NB4 (cell line): ENCODE results near the gene DTNB.

Source experiments
- DNase-seq: peaks from one replicate; pipeline ENCODE4 v3.0.0; 2010; ENCODE audit warnings: low read depth
- H3K4me3 ChIP-seq: one replicate; pipeline ENCODE4 v1.5.1; 2011; ENCODE audit warnings: mild to moderate bottlenecking, low read depth, low read length, moderate library complexity
- CTCF ChIP-seq: IDR thresholded peaks from one replicate; pipeline ENCODE4 v1.5.1; 2012; ENCODE audit warnings: low read depth, low read length
- MAX ChIP-seq: IDR thresholded peaks from 2 replicates; pipeline ENCODE4 v1.6.1; 2011; ENCODE audit warnings: low read depth, low read length
- MYC ChIP-seq: IDR thresholded peaks from 2 replicates; pipeline ENCODE4 v1.6.1; 2011; ENCODE audit warnings: low read depth, low read length
- POLR2A ChIP-seq: IDR thresholded peaks from 2 replicates; pipeline ENCODE4 v1.6.1; 2011; ENCODE audit warnings: mild to moderate bottlenecking; ENCODE audit not compliant: insufficient read length; ENCODE audit errors: extremely low read depth

DTNB gene

GRCh38 chr2:25335971-25336370 lies 337.4 kb downstream of the DTNB start:
- DNase-seq: no peak
- no peak for TF ChIP-seq CTCF
- TF ChIP-seq MYC: no peak
- no peak for TF ChIP-seq MAX
- TF ChIP-seq POLR2A: no peak
- no peak overlapping the region for H3K4me3 ChIP-seq

- TF ChIP-seq CTCF (no peak), MYC (no peak), POLR2A (no peak), MAX (no peak)
- H3K4me3 ChIP-seq: no peak overlapping the region
- DNase-seq: no peak
Measured at GRCh38 chr2:25335204-25335603, 338.2 kb downstream of the DTNB start.

- H3K4me3 ChIP-seq: no peak overlapping the region
- DNase-seq: no peak
- no peak for TF ChIP-seq CTCF
- TF ChIP-seq MAX: no peak
- no peak for TF ChIP-seq POLR2A
- no peak for TF ChIP-seq MYC
Measured at GRCh38 chr2:25334482-25334881, 338.9 kb downstream of the DTNB start.

GRCh38 chr2:25333981-25334380 lies 339.4 kb downstream of the DTNB start:
- no peak for DNase-seq
- TF ChIP-seq CTCF (no peak), MYC (no peak), POLR2A (no peak), MAX (no peak)
- no peak overlapping the region for H3K4me3 ChIP-seq

- no peak for DNase-seq
- no peak for TF ChIP-seq MAX
- TF ChIP-seq POLR2A: no peak
- TF ChIP-seq MYC: no peak
- TF ChIP-seq CTCF: no peak
- no peak overlapping the region for H3K4me3 ChIP-seq
Measured at GRCh38 chr2:25332571-25332970, 340.8 kb downstream of the DTNB start.
